Measurements from ENCODE around the gene ERG28.

- TF ChIP-seq YY1 (IDR thresholded peaks at IDR 0.05; ENCODE audit: insufficient read depth, insufficient read length): no peak
- TF ChIP-seq ZNF274 (IDR thresholded peaks at IDR 0.05; ENCODE audit: low read depth, low read length): no peak
Measured at GRCh38 chr14:75602503-75602902, 58.2 kb downstream of the ERG28 start.
